ENCODE measurements around the gene ZEB2.

Gene ZEB2

GRCh38 chr2:144426355-144426754 is 93.6 kb downstream of the ZEB2 start:
- no peak for DNase-seq (ENCODE audit: low read depth in 2 of 2)

- no peak for DNase-seq (ENCODE audit: low read depth in 2 of 2)
Measured at GRCh38 chr2:144424559-144425240, 95.2 kb downstream of the ZEB2 start.

- no peak for DNase-seq (ENCODE audit: low read depth in 2 of 2)
Measured at GRCh38 chr2:144421606-144422510, 98.1 kb downstream of the ZEB2 start.

GRCh38 chr2:144419218-144419617 is 100.7 kb downstream of the ZEB2 start:
- no peak for DNase-seq (ENCODE audit: low read depth in 2 of 2)

GRCh38 chr2:144415386-144415785 is 104.5 kb downstream of the ZEB2 start:
- DNase-seq (ENCODE audit: low read depth in 2 of 2), result no peak

- DNase-seq (ENCODE audit: low read depth in 2 of 2), result no peak
Measured at GRCh38 chr2:144414324-144414845, 105.5 kb downstream of the ZEB2 start.

GRCh38 chr2:144412709-144413108 is 107.2 kb downstream of the ZEB2 start:
- DNase-seq (ENCODE audit: low read depth in 2 of 2), result no peak

- DNase-seq (ENCODE audit: low read depth in 2 of 2), result no peak
Measured at GRCh38 chr2:144411473-144411872, 108.4 kb downstream of the ZEB2 start.

GRCh38 chr2:144409241-144409640 is 110.7 kb downstream of the ZEB2 start:
- no peak for DNase-seq (ENCODE audit: low read depth in 2 of 2)

- no peak for DNase-seq (ENCODE audit: low read depth in 2 of 2)
Measured at GRCh38 chr2:144407262-144407661, 112.7 kb downstream of the ZEB2 start.

- DNase-seq (ENCODE audit: low read depth in 2 of 2), result no peak
Measured at GRCh38 chr2:144405982-144406788, 113.7 kb downstream of the ZEB2 start.

- no peak for DNase-seq (ENCODE audit: low read depth in 2 of 2)
Measured at GRCh38 chr2:144405321-144405720, 114.6 kb downstream of the ZEB2 start.

GRCh38 chr2:144404586-144405314 is 115.2 kb downstream of the ZEB2 start:
- no peak for DNase-seq (ENCODE audit: low read depth in 2 of 2)

GRCh38 chr2:144403933-144404332 is 116.0 kb downstream of the ZEB2 start:
- DNase-seq (ENCODE audit: low read depth in 2 of 2), result no peak

- DNase-seq (ENCODE audit: low read depth in 2 of 2), result no peak
Measured at GRCh38 chr2:144402251-144402650, 117.7 kb downstream of the ZEB2 start.

GRCh38 chr2:144401036-144401435 is 118.9 kb downstream of the ZEB2 start:
- no peak for DNase-seq (ENCODE audit: low read depth in 2 of 2)

- no peak for DNase-seq (ENCODE audit: low read depth in 2 of 2)
Measured at GRCh38 chr2:144396318-144396717, 123.6 kb downstream of the ZEB2 start.

GRCh38 chr2:144390424-144391020 is 129.4 kb downstream of the ZEB2 start:
- no peak for DNase-seq (ENCODE audit: low read depth in 2 of 2)

- no peak for DNase-seq (ENCODE audit: low read depth in 2 of 2)
Measured at GRCh38 chr2:144389930-144390311, 130.0 kb downstream of the ZEB2 start.

- no peak for DNase-seq (ENCODE audit: low read depth in 2 of 2)
Measured at GRCh38 chr2:144389151-144389929, 130.6 kb downstream of the ZEB2 start.
